ENCODE data around the gene SEC23IP.

The SEC23IP gene

DNA sequence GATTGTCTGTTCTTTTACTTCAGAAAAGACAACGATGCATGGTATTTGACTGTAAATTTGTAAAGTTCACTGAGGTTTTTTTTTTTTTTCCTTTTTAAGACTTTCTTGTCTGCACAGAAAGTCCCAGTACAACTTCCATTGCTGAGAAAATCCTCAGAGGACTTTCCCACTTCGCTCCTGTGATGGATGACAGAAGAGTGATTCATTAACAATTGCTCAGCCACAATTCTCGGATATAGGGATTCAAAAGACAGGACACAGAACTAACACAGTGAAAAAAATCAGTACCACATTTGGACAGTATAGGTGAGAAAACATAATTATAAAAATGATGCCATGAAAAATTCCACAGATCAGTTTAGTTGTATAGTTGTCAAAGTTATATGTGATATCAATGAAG is 48.0 kb downstream of the SEC23IP start:
- TF ChIP-seq, protein P1, sequence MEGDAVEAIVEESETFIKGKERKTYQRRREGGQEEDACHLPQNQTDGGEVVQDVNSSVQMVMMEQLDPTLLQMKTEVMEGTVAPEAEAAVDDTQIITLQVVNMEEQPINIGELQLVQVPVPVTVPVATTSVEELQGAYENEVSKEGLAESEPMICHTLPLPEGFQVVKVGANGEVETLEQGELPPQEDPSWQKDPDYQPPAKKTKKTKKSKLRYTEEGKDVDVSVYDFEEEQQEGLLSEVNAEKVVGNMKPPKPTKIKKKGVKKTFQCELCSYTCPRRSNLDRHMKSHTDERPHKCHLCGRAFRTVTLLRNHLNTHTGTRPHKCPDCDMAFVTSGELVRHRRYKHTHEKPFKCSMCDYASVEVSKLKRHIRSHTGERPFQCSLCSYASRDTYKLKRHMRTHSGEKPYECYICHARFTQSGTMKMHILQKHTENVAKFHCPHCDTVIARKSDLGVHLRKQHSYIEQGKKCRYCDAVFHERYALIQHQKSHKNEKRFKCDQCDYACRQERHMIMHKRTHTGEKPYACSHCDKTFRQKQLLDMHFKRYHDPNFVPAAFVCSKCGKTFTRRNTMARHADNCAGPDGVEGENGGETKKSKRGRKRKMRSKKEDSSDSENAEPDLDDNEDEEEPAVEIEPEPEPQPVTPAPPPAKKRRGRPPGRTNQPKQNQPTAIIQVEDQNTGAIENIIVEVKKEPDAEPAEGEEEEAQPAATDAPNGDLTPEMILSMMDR (conservative IDR thresholded peaks at IDR 0.05; ENCODE audit: low read depth) = no peak
- H3K27ac ChIP-seq = no peak overlapping the region
- ChIA-PET CTCF (no interaction called here), POLR2A (ENCODE audit: low non-redundant PET) (interaction anchor here (0.6 kb wide), 1 partner anchor 48 kb away, joined by 3 read pairs; no protein-coding TSS in a partner anchor)
- DNase-seq (ENCODE audit: low spot score) = no peak

DNA sequence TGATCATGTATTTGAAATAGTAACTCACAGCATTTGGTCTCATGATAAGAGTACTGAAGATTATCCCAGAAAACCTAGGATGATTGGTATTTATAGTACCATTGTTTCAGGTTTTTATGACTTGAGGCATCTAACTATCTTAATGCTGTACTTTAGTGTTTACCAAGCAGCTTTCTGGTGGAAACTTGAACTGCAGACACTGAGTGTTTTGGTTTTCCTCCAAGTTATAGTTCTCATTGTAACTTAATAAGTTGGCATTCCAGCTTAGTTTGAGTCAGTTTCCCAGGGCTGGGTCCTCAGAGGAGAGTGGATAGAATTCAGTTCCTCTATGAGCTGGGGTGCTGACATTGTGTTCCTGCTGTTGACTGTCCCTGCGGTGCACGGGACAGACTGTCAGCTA is 50.4 kb downstream of the SEC23IP start:
- POLR2A ChIA-PET (ENCODE audit: low non-redundant PET) = no interaction called here
- DNase-seq (ENCODE audit: low spot score) = no peak
- no peak overlapping the region for H3K27ac ChIP-seq
- TF ChIP-seq, protein P1 (conservative IDR thresholded peaks at IDR 0.05; ENCODE audit: low read depth) = no peak
- CTCF ChIA-PET = interaction anchor here (0.6 kb wide), 1 partner anchor 692 kb away, joined by 3 read pairs; no protein-coding TSS in a partner anchor

DNA sequence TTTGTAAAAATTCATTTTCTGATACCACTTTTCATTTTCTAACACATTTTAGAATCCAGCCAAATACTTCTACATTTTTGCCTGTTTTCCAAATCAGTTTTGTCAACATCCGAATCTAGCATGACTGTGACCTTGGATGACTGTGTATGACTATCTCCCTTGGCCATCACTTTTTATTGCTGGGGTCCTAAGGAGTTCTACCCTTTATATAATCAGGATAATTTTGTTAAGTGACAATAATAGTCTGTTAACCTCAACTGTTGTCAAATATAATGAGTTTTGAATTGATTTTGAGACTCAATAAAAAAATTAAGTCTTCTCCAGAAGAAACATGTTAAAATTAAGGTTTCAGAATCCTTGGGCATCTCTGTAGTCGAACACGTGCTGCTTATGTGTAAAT is 53.3 kb downstream of the SEC23IP start:
- POLR2A ChIA-PET (ENCODE audit: low non-redundant PET) = no interaction called here
- DNase-seq (ENCODE audit: low spot score) = no peak
- TF ChIP-seq, protein P1 (conservative IDR thresholded peaks at IDR 0.05; ENCODE audit: low read depth) = no peak
- H3K27ac ChIP-seq = no peak overlapping the region
- CTCF ChIA-PET = interaction anchor here (0.6 kb wide), 1 partner anchor 1986 kb away, joined by 3 read pairs; no protein-coding TSS in a partner anchor

DNA sequence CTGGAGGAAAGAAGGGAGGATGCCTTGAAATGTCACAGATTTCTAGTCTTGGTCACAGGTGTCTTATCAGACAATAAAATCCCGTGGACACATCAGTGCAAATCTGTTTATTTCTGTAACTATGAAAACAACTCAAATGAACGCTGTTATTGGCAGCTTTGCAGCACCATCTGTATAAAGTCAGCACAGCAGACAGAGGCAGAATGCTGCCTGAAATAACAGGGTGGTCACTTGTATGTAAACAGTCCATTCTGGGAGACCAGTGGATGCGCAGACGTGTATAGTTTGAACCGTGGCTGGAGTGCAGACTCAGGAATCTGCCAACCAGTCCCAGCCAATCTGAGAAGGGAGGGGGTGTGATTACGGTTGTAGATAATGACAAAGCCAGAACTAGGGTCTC is 54.8 kb downstream of the SEC23IP start:
- CTCF ChIA-PET = interaction anchor here (0.6 kb wide), 1 partner anchor 1372 kb away, joined by 3 read pairs; no protein-coding TSS in a partner anchor
- DNase-seq (ENCODE audit: low spot score) = no peak
- POLR2A ChIA-PET (ENCODE audit: low non-redundant PET) = no interaction called here
- TF ChIP-seq, protein P1 (conservative IDR thresholded peaks at IDR 0.05; ENCODE audit: low read depth) = no peak
- H3K27ac ChIP-seq = no peak overlapping the region

DNA sequence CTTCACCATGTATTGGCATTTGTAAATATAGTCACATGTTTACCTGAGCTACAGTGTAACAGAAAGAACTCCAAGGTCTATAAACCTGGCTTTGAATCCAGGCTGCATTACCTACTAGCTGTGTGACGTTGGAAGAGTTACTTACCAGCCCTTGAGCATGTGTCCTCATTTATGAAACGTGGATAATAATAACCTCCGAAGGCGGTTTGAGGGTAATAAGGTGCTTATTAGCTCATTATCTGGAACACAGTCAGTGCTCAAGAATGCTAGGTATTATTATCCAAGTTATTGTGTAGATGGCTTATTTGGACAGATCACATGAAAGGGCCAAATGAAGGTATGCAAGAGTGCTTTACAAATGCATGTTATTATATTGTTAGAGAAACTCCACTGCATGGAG is 64.9 kb downstream of the SEC23IP start:
- POLR2A ChIA-PET (ENCODE audit: low non-redundant PET) = no interaction called here
- CTCF ChIA-PET = interaction anchor here (0.5 kb wide), 1 partner anchor 267 kb away, joined by 3 read pairs; no protein-coding TSS in a partner anchor
- no peak overlapping the region for H3K27ac ChIP-seq
- TF ChIP-seq, protein P1 (conservative IDR thresholded peaks at IDR 0.05; ENCODE audit: low read depth) = no peak
- DNase-seq (ENCODE audit: low spot score) = no peak

DNA sequence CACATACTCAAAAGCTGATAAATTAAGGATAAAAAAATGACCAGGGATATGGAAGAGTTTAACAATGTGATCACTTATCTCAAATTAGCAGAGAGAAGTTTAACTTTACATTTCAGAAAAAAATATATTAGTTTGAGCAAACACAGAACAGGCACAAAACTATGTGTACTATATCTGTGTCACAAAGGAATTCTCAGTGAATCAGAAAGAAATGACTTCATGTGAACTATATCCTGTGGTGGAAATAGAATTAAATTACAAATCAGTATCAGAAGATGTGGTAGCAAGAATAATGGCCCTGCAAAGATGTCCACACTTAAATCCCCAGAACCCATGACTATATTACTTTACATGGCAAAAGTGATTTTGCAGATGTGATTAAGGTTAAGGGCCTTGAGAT is 70.3 kb downstream of the SEC23IP start:
- ChIA-PET CTCF (interaction anchor here (0.6 kb wide), 1 partner anchor 23 kb away, joined by 3 read pairs; no protein-coding TSS in a partner anchor), POLR2A (ENCODE audit: low non-redundant PET) (no interaction called here)

More for the DNA sequence above, 70.3 kb downstream of the SEC23IP start:
- TF ChIP-seq, protein P1 (conservative IDR thresholded peaks at IDR 0.05; ENCODE audit: low read depth) = no peak
- H3K27ac ChIP-seq = no peak overlapping the region
- no peak for DNase-seq (ENCODE audit: low spot score)

All from RWPE1 (cell line).